CD4-positive, alpha-beta T cell (primary cell): ENCODE data around the gene ZFPM1. TPM values are rescaled to one million over a fixed set of nuclear protein-coding genes. Genes with fewer than 3 reads are reported as not detected.

Experiments
- ATAC-seq: fragments of 200-7000 bp; cut with Tn5 transposase; one replicate; pipeline ENCODE4 v1.10.0; 2022; ENCODE audit warnings: mild to moderate bottlenecking; ENCODE audit not compliant: poor library complexity
- CTCF ChIA-PET: fragments of 350-600 bp; sonication (Branson Sonifier 250); formaldehyde crosslinking; loops from one replicate; lab custom pipeline; 2021; ENCODE audit warnings: antibody characterized with exemption, inconsistent platforms; lab: Charles Lee
- POLR2A ChIA-PET: fragments of 350-600 bp; sonication (Branson Sonifier 250); formaldehyde crosslinking; loops from one replicate; lab custom pipeline; 2021; ENCODE audit warnings: antibody characterized with exemption, inconsistent platforms; lab: Charles Lee
- DNase-seq, 14 experiments: peaks; one replicate each; pipeline ENCODE4 v3.0.0-alpha.2; 2013 to 2020; ENCODE audit warnings: mixed read lengths in 2 of 14
- H3K27ac ChIP-seq, 2 donors: one replicate each; pipeline versions ENCODE4 v1.5.1 to v1.7.0; 2013; ENCODE audit warnings: low read length in 2 of 2, low read depth in 1 of 2, mild to moderate bottlenecking in 1 of 2
- H3K27me3 ChIP-seq, 2 experiments: 1 replicate in 1 of 2; 2 replicates in 1 of 2; pipeline versions ENCODE4 v1.6.1 to v1.7.0; 2013; ENCODE audit warnings: low read length in 2 of 2, control low read depth in 1 of 2, mild to moderate bottlenecking in 1 of 2, moderate library complexity in 1 of 2; ENCODE audit not compliant: insufficient read depth in 2 of 2, control insufficient read depth in 1 of 2
- H3K36me3 ChIP-seq: one replicate; pipeline ENCODE4 v1.6.1; 2013; ENCODE audit warnings: low read length, control low read depth; ENCODE audit not compliant: insufficient read depth
- H3K4me1 ChIP-seq: one replicate; pipeline ENCODE4 v1.6.1; 2013; ENCODE audit warnings: low read length, control low read depth; ENCODE audit not compliant: insufficient read depth
- H3K4me3 ChIP-seq: one replicate; pipeline ENCODE4 v1.5.1; 2013; ENCODE audit warnings: mild to moderate bottlenecking, low read length, moderate library complexity
- H3K9me3 ChIP-seq, 2 experiments: 1 replicate in 1 of 2; 2 replicates in 1 of 2; pipeline versions ENCODE4 v1.6.1 to v1.7.0; 2013; ENCODE audit warnings: low read length in 2 of 2, mild to moderate bottlenecking in 2 of 2, control low read depth in 1 of 2, moderate library complexity in 1 of 2; ENCODE audit not compliant: control insufficient read depth in 1 of 2, insufficient read depth in 1 of 2
- H3K27ac Mint-ChIP-seq: one replicate; pipeline ENCODE4 v1.8.0; 2020; ENCODE audit warnings: mixed read lengths
- H3K27me3 Mint-ChIP-seq: one replicate; pipeline ENCODE4 v1.8.0; 2021; ENCODE audit warnings: mixed read lengths
- H3K36me3 Mint-ChIP-seq: one replicate; pipeline ENCODE4 v1.8.0; 2021; ENCODE audit warnings: low read depth, mixed read lengths
- H3K4me1 Mint-ChIP-seq: one replicate; pipeline ENCODE4 v1.8.0; 2021; ENCODE audit warnings: low read depth, mixed read lengths
- H3K4me3 Mint-ChIP-seq: one replicate; pipeline ENCODE4 v1.8.0; 2020; ENCODE audit warnings: mild to moderate bottlenecking, mixed read lengths
- H3K9me3 Mint-ChIP-seq: one replicate; pipeline ENCODE4 v1.8.0; 2020; ENCODE audit warnings: mixed read lengths
- CTCF ChIP-seq: fragments of 200-600 bp; IDR thresholded peaks from one replicate; pipeline ENCODE4 v1.8.0; 2022; ENCODE audit warnings: antibody characterized with exemption, mild to moderate bottlenecking
- intact Hi-C, 2 experiments: fragments of 100-400 bp; cut with DNase I in 1 of 2; cut with micrococcal nuclease in 1 of 2; formaldehyde crosslinking; loops; one replicate each; pipeline versions ENCODE4 v1.15.1 to v1.9.0; 2023 to 2025; cut with DNase I, micrococcal nuclease
- total RNA-seq, 174 experiments: library from RNA in 2 of 174; stranded (reverse) in 2 of 174; gene quantifications; one replicate each; pipeline ENCODE4 v1.2.3 and lab custom pipeline; 2021 to 2026

Gene ZFPM1
- total RNA-seq, 2 experiments from 2014 or later: 22.8 to 24.2 TPM

- Mint-ChIP-seq H3K27me3 (no peaks in the 10 kb centered on the region), H3K9me3 (no peaks in the 10 kb centered on the region), H3K4me3 (no peak overlapping the region), H3K4me1 (peaks cover 6% of the 10 kb centered on the region), H3K27ac (no peak overlapping the region), H3K36me3 (no peaks in the 10 kb centered on the region)
- Histone ChIP-seq H3K4me3 (no peak overlapping the region), H3K27me3 (no peaks in the 10 kb centered on the region), H3K27ac (no peak overlapping the region), H3K9me3 (no peaks in the 10 kb centered on the region), H3K36me3 (peaks cover 3% of the 10 kb centered on the region), H3K4me1 (peaks cover 10% of the 10 kb centered on the region)
- CTCF ChIA-PET: no interaction called here
- TF ChIP-seq CTCF: no peak
- intact Hi-C loops: no loop called here
- no peak for DNase-seq
- no peak for ATAC-seq
- POLR2A ChIA-PET: interaction anchor here (1.0 kb wide), 1 partner anchor 632 kb away, joined by 3 read pairs; no protein-coding TSS in a partner anchor
Measured at GRCh38 chr16:88529596-88529995, 76.5 kb downstream of the ZFPM1 start.

GRCh38 chr16:88530051-88530857, 77.2 kb downstream of the ZFPM1 start:
- peaks cover 5% of the 10 kb centered on the region for H3K4me1 Mint-ChIP-seq
- no peaks in the 10 kb centered on the region for H3K27me3 ChIP-seq
- ATAC-seq: no peak
- H3K9me3 ChIP-seq: no peaks in the 10 kb centered on the region
- ChIA-PET POLR2A (interaction anchor here (1.0 kb wide), 1 partner anchor 632 kb away, joined by 3 read pairs; no protein-coding TSS in a partner anchor), CTCF (no interaction called here)
- no peak overlapping the region for H3K4me3 ChIP-seq
- H3K27me3 Mint-ChIP-seq: no peaks in the 10 kb centered on the region
- H3K4me1 ChIP-seq: peaks cover 15% of the 10 kb centered on the region
- peaks cover 3% of the 10 kb centered on the region for H3K36me3 ChIP-seq
- no peak overlapping the region for H3K27ac ChIP-seq
- no peak for DNase-seq
- no peak overlapping the region for H3K4me3 Mint-ChIP-seq
- H3K27ac Mint-ChIP-seq: no peak overlapping the region
- H3K36me3 Mint-ChIP-seq: no peaks in the 10 kb centered on the region
- TF ChIP-seq CTCF: no peak
- intact Hi-C loops: loop anchor here in 1 of 2 experiments (10.0 kb wide), 1 partner anchor 575 kb away; the partner anchor contains the start of gene BANP
- H3K9me3 Mint-ChIP-seq: no peaks in the 10 kb centered on the region

- Mint-ChIP-seq H3K4me3 (peak overlapping the region; percentile 25), H3K36me3 (no peaks in the 10 kb centered on the region), H3K9me3 (no peaks in the 10 kb centered on the region), H3K27ac (no peak overlapping the region), H3K27me3 (no peaks in the 10 kb centered on the region), H3K4me1 (peaks cover 7% of the 10 kb centered on the region)
- Histone ChIP-seq H3K36me3 (peaks cover 3% of the 10 kb centered on the region), H3K27ac (no peak overlapping the region), H3K4me3 (no peak overlapping the region), H3K4me1 (peaks cover 17% of the 10 kb centered on the region), H3K27me3 (no peaks in the 10 kb centered on the region), H3K9me3 (no peaks in the 10 kb centered on the region)
- intact Hi-C loops: loop anchor here in 1 of 2 experiments (10.0 kb wide), 1 partner anchor 576 kb away; the partner anchor contains the start of gene BANP
- no peak for TF ChIP-seq CTCF
- DNase-seq (no peak), ATAC-seq (no peak)
- CTCF ChIA-PET: no interaction called here
- POLR2A ChIA-PET: no interaction called here
Measured at GRCh38 chr16:88530858-88531203, 77.8 kb downstream of the ZFPM1 start.
